Subcutaneous adipose tissue (tissue), 4 donors: Measurements from ENCODE around the gene BOK. TPM values are rescaled to one million over a fixed set of nuclear protein-coding genes. Genes with fewer than 3 reads are reported as not detected.

Source experiments
- CTCF ChIP-seq: fragments of 450-650 bp; IDR thresholded peaks from one replicate; pipeline ENCODE4 v1.5.1; 2016; ENCODE audit warnings: low read depth, mild to moderate bottlenecking, control low read depth, antibody characterized with exemption, moderate library complexity
- total RNA-seq, 4 donors: library from RNA; depleted of rRNA; stranded (reverse); fragments of >200 nt; gene quantifications; one replicate each; pipeline ENCODE4 v1.1.0, GENCODE V29; 2016

Gene BOK
- total RNA-seq, 4 donors from 2014 or later = 69.9 to 421 (median 80.4) TPM

- TF ChIP-seq CTCF = no peak
Observed at GRCh38 chr2:241534293-241534692, 24.3 kb upstream of the BOK start.

GRCh38 chr2:241534701-241535375 lies 23.7 kb upstream of the BOK start:
- no peak for TF ChIP-seq CTCF

- TF ChIP-seq CTCF = no peak
Observed at GRCh38 chr2:241535871-241536655, 22.5 kb upstream of the BOK start.

GRCh38 chr2:241538838-241539615 lies 19.5 kb upstream of the BOK start:
- no peak for TF ChIP-seq CTCF

GRCh38 chr2:241539616-241540374 lies 18.8 kb upstream of the BOK start:
- no peak for TF ChIP-seq CTCF

- no peak for TF ChIP-seq CTCF
Observed at GRCh38 chr2:241540401-241540770, 18.2 kb upstream of the BOK start.
